Myocyte (in vitro differentiated cells): ENCODE results near the gene ZNF69. TPM values are rescaled to one million over a fixed set of nuclear protein-coding genes. Genes with fewer than 3 reads are reported as not detected.

Experiments used
- total RNA-seq: library from RNA; depleted of rRNA; stranded (reverse); fragments of >200 nt; gene quantifications from 2 replicates; pipeline ENCODE4 v1.2.3, GENCODE V29; 2014

The ZNF69 gene
- total RNA-seq, 1 donor from 2014 or later = 8.8 TPM

Other genes with a start within 250 kb of the ZNF69 start
- 4.6 and 5.5 TPM in 2 replicates for gene ZNF823, start 148.8 kb upstream of the ZNF69 start, total RNA-seq
- gene ZNF441, start 120.8 kb upstream of the ZNF69 start, total RNA-seq = 12.6 and 13.7 TPM in 2 replicates
- 2.3 and 2.4 TPM in 2 replicates for gene ZNF491, start 89.3 kb upstream of the ZNF69 start, total RNA-seq
- 6.5 and 6.9 TPM in 2 replicates for gene ZNF440, start 73.5 kb upstream of the ZNF69 start, total RNA-seq
- gene ZNF439, start 39.1 kb upstream of the ZNF69 start, total RNA-seq = 0.08 and 0.10 TPM in 2 replicates
- gene ZNF700, start 37.3 kb downstream of the ZNF69 start, total RNA-seq = 7.4 and 10.1 TPM in 2 replicates
- 0.59 and 1.4 TPM in 2 replicates for gene ZNF763, start 77.3 kb downstream of the ZNF69 start, total RNA-seq
- 10.5 and 11.1 TPM in 2 replicates for gene ZNF433, start 147.9 kb downstream of the ZNF69 start, total RNA-seq
- gene ZNF878, start 165.2 kb downstream of the ZNF69 start, total RNA-seq = 0.31 TPM in 1 of 2 replicates, not detected in the other
- 3.1 and 4.0 TPM in 2 replicates for gene ZNF844, start 176.9 kb downstream of the ZNF69 start, total RNA-seq